Ureter (tissue), 1 donor: ENCODE results near the gene ZNF639. TPM values are rescaled to one million over a fixed set of nuclear protein-coding genes. Genes with fewer than 3 reads are reported as not detected.
A peak's percentile ranks its signal among the peaks of the same experiment; 100 is the strongest.

Source experiments
- DNase-seq: peaks from one replicate; pipeline ENCODE4 v3.0.0-alpha.2; 2020; ENCODE audit warnings: low spot score
- total RNA-seq: library from RNA; stranded (reverse); gene quantifications from one replicate; pipeline ENCODE4 v1.2.4, GENCODE V29; 2023
- donor health status: DM: yes; HTN: yes; CAD: no.

ZNF639 gene
- total RNA-seq, 1 donor from 2014 or later, result 32.7 TPM

DNA sequence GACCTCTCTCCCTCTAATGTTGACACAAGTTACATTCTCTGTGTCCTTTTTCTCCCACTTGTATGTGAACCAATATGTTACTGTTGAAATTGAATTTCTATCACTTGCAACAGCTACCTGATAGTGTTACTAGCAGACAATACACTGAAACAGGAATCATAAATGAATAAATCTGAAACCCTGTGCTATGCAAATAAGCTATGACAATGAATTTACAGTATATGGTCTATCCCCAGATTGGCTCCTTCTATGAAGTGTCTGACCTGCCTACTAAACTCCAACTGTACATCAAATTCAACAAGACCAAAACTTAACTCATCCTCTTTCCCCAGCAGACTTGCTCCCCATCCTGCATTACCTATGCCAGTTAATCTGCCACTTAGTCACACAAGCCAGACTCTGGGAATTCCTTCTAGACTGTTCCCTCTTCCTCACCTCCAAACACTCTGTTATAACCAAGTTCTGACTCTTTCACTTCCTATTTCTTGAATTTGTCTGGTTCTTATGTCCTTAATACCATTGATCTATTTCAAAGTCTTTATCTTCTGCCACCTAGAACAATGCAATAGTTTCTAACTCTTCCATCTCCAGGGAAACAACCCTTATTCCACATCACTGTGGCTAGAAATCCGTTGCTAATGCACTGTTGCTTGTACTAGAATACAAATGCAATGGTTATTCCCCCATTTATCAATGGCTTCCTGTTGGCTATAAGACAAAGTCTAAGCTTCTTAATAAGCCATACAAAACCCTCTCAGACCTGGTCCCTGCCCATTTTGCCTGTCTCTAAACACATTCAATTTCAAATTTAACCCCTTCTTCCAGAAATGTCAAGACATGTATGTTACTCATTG, 13.4 kb upstream of the ZNF639 start:
- no peak for DNase-seq

- no peak for DNase-seq
These were observed 4.0 kb upstream of the ZNF639 start for GRCh38 chr3:179318876-179319275.

- DNase-seq, result no peak
These were observed 1.1 kb upstream of the ZNF639 start for GRCh38 chr3:179321668-179322285.

DNA sequence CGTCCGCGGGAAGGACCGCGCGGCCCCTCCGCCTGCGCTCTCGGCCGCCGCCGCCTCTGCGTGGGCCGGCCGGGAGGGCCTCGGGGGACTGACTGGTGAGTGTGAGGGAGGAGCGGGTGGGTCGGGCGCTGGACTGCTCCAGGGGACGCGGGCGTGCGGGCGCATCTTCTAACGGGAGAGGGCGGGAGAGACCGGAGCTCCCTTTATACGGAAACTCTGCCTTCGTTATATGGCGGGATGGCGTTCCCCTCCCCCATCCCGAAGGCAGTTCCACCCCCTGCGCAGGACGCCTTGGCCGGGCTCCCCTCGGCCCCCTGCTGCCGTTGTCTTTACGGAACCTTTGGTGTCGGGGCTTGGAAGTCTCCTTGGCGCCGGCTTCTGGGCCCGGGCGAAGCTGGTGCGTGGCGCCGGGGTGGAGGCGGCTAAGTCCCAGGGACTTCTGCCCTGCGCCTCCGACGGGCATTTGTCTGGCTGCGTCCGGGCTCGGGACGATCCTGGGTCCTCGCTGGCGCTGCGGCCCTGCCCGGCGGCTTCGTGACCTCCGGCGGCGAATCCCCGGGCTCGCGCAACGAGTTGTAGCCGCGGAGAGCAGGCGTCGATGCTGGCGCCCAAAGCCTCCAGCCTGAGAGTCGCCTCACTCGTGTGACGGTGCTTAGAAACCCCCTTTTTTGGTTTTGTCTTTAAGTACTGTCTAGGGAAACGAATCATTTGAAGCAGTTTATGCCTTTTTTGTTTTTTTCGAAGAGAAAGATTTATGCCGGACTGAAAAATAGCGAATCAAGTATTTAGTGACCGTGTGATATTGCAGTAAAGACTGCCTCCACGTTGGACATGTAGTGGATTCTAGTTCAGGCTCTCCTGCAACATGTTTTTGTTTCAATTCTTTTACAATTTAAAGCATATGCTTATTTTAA, 623 bp downstream of the ZNF639 start:
- peak; percentile 70 for DNase-seq

DNA sequence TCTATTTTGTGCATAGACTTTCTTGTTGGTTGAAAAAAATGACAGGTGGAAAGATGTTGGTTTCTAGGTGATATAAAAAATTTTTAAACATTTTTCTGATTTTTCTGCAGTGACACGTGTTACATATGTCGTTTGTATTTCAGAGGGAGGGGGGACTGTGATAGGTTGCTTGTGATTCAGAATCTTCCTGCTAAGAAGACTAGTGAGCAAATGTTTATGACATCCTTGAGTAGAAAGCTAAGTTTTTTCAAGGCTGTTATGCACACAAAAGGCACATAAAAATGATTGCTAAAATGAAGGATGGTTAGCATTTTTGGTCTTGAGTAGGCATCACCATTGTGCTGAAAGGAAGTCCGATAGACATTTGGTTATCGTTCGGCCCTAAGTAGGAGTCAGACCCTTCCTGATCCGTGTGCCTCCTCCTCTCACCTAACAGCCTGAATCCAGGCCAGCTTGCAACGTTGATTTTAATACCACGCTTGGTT, 1.5 kb downstream of the ZNF639 start:
- DNase-seq, result no peak

DNA sequence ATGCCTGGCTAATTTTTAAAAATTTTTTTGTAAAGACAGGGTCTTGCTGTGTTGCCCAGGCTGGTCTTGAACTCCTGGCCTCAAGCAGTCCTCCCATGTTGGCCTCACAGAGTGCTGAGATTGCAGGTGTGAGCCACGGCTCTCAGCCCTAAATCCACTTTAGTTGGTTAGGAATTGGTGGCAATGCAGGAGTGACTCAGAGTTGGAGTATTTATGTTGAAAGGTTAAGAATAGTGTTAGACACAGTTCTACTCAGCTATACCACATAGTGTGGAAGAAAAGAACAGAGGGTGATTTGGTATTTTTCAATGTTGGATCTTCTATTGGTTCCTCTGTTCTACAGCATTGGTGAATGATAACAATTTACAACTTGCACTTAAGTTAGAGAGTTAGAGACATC, 7.6 kb downstream of the ZNF639 start:
- no peak for DNase-seq

GRCh38 chr3:179332240-179332639, 9.4 kb downstream of the ZNF639 start:
- no peak for DNase-seq

DNA sequence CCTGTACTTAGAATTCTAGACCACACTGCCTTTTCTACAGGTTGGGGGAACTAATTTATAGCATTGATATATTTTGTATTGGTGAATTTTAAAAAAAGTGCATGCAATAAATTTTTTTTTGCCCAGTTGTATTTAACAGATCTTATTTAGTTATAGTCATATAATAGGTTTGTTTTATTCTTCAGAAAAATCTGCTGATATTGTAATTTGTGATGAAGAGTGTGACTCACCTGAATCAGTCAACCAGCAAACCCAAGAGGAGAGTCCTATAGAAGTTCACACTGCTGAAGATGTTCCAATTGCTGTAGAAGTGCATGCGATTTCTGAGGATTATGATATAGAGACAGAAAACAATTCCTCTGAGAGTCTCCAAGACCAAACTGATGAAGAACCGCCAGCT, 10.3 kb downstream of the ZNF639 start:
- DNase-seq, result no peak

DNA sequence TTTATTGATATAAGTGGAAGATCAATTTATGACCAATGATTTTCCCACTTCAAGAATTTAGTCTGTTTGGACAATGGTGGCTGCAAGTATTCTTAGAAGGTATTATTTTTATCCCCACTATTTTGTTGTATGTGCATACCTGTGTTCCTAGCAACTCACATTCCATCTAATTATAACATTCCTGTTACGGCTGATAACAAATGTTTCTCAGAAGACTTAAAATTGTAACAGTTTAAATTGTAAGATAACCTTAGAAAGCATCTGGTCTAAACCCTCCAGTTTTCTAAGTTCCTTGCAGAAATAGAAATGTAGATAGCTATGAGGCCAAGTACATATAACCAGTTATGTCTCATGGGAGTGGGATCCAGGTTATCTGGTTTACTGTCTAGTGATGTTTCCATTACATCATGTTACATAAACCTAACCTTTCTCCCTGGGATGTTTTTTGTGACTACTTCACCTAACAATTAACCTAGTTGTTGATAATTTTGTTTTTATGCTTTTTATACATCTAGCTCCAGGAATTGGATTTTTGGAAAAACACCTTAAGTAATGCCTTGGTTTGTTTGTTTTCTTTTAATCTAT, 13.6 kb downstream of the ZNF639 start:
- no peak for DNase-seq

DNA sequence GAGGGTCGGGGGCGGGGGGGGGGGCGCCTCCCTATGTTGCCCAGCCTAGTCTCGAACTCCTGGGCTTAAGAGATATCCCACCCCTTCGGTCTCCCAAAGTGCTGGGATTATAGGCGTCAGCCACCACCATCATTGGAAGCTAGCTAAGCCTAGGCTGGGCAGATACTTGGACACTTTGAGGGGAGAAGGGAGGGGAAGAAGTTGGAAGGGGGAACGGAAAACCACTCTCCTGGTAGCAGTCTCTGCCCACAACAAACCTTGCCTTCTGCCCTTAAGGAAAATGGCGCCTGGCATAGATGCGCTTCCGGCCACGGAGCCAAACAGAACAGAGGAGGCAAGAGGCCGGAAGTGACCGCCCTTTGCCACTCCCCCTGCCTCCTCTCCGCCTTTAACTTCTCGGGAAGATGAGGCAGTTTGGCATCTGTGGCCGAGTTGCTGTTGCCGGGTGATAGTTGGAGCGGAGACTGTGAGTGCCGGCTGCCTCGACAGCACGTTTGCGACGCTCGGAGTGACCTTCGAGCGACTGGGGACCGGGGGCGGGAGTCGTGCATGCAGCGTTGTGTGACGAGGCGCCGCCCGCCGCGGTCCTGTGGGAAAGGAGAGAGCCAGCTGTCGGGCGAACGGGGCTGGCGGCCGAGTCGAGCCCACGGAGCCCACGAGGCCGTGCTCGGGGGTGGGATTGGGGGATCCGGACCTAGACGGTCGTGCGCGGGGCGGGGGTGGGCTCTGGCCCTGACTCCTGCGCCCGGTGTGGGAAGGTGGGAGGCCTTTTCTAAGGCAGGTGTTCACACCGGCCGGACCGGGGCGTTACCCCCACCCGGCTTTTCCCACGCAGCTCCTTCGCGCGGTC, 24.7 kb downstream of the ZNF639 start, which contains the start of gene MFN1:
TSS of gene MFN1 (plus strand) at position 365 of the 850 bp plus-strand sequence. CDS start 1,143 bp downstream, outside the sequence.
- peak; percentile 96 for DNase-seq

- DNase-seq, result no peak
These were observed 25.6 kb downstream of the ZNF639 start for GRCh38 chr3:179348325-179349013.

- DNase-seq, result no peak
These were observed 33.2 kb downstream of the ZNF639 start for GRCh38 chr3:179355996-179356395.

DNA sequence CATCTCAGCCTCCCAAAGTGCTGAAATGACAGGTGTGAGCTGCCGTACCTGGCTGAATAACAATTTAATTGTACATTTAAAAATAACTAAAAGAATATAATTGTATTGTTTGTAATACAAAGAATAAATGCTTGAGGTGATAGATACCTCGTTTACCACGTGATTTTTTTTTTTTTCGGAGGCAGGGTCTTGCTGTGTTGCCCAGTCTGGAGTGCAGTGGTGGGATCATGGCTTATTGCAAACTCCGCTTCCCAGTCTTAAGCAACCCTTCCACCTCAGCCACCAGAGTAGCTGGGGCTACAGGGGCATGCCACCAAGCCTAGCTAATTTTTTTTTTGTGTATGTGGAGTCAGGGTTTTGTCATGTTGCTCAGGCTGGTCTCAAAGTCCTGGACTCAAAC, 40.5 kb downstream of the ZNF639 start:
- no peak for DNase-seq

DNA sequence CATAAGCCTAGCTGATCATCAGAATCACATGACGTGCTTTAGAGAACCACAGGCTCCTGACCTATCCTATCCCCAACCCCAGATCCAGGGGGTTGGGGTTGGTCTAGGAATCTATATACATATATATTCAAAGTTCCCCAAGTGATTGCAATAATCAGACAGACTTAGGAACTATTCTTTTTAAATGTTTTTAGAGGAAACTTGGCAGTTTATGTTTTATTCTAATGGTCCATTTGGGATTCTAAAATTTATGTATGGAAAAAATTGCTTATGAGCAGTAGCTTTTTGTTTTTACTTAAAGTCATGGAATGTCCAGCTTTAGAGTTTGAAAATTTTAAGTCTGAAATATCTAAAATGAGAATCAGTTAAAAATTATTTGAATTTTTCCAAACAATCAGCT, 46.8 kb downstream of the ZNF639 start:
- DNase-seq, result no peak

DNA sequence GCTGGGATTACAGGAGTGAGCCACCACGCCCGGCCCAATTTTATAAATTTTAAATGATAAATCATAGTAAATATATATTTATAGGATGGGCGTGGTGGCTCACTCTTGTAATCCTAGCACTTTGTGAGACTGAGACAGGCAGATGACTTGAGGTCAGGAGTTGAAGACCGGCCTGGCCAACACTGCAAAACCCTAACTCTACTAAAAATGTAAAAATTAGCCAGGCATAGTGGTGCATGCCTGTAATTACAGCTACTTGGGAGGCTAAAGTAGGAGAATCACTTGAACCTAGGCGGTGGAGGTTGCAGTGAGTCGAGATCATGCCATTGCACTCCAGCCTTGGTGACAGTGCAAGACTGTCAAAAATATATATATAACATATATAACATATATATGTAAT, 51.1 kb downstream of the ZNF639 start:
- DNase-seq, result no peak

GRCh38 chr3:179375091-179375999, 52.5 kb downstream of the ZNF639 start:
- DNase-seq, result no peak

GRCh38 chr3:179376474-179376873, 53.6 kb downstream of the ZNF639 start:
- DNase-seq, result no peak
